HUES48 (cell line): Measurements from ENCODE around the gene PDZRN3.

Source experiments
- H3K27ac ChIP-seq: one replicate; pipeline ENCODE4 v1.7.0; 2013; ENCODE audit warnings: low read depth, low read length, inconsistent platforms
- H3K27me3 ChIP-seq: 2 replicates; pipeline ENCODE4 v1.6.1; 2013; ENCODE audit warnings: mild to moderate bottlenecking, low read length; ENCODE audit not compliant: control insufficient read depth, insufficient read depth
- H3K36me3 ChIP-seq: 2 replicates; pipeline ENCODE4 v1.6.1; 2013; ENCODE audit warnings: low read length; ENCODE audit not compliant: control insufficient read depth, insufficient read depth
- H3K4me1 ChIP-seq: 2 replicates; pipeline ENCODE4 v1.6.1; 2013; ENCODE audit warnings: mild to moderate bottlenecking, low read length; ENCODE audit not compliant: control insufficient read depth, insufficient read depth
- H3K4me3 ChIP-seq: 2 replicates; pipeline ENCODE4 v1.5.1; 2013; ENCODE audit warnings: mild to moderate bottlenecking, low read depth, low read length
- H3K9ac ChIP-seq: 2 replicates; pipeline ENCODE4 v1.6.1; 2013; ENCODE audit warnings: mild to moderate bottlenecking, low read depth, low read length, moderate library complexity
- H3K9me3 ChIP-seq: 2 replicates; pipeline ENCODE4 v1.6.1; 2013; ENCODE audit warnings: low read length; ENCODE audit not compliant: control insufficient read depth, insufficient read depth

The PDZRN3 gene

DNA sequence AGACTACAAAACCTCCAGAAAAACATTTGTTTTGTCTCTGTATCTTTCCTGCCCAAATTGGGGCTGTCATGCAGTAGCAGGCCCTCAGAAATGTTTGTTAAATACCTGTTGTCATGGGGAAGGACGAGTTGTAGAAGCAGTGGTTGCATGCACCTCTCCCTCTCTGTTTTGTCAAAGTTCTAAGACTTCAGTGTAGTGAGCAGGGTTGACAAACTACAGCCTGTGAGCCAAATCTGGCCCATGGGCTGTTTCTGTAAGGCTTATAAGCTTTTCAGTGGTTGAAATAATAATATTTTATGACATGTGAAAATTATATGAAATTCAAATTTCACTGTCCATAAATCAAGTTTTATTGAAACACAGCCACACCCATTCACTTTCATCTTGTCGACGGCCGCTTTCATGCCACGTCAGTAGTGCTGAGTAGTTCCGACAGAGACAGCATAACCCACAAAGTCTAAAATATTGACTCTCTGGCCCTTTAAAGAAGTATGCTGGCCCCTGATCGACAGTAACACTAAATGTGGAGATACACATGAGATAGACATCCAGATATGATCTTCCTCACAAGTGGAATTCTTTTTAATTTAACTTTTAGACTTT, 102.9 kb downstream of the PDZRN3 start:
- Histone ChIP-seq H3K9me3 (no peaks in the 10 kb centered on the region), H3K27ac (no peak overlapping the region), H3K27me3 (no peaks in the 10 kb centered on the region), H3K9ac (no peak overlapping the region), H3K4me3 (no peak overlapping the region), H3K4me1 (peaks cover 7% of the 10 kb centered on the region; the same call in 1 of the 2 replicates), H3K36me3 (no peaks in the 10 kb centered on the region)

DNA sequence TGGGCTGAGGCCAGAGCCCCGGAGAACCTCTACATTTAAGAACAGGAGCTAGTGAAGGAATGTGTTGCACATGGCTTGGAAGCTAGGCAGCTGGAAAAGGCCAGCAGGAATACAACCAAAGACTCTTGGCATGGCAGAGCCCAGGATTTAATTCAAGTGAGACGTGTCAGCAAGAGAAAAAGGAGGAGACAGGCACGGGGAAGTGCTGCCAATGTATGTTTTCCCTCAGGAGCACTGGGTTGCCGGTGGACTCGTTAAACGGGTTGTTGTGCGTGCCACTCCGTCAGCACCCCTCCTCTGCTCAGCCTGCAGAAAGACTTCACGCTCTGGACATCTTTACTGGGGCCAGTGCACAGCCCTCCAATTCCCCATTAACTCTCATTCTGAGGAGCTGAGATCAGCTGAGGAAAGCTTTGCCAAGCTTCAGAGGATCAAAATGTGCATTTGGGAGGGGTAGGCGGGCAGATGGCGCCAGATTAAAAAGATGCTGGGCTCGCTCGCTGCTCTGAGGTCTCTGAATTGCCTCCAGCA, 103.7 kb downstream of the PDZRN3 start:
- no peaks in the 10 kb centered on the region for H3K9me3 ChIP-seq
- peaks cover 7% of the 10 kb centered on the region; the same call in 1 of the 2 replicates for H3K4me1 ChIP-seq
- H3K27me3 ChIP-seq = no peaks in the 10 kb centered on the region
- no peak overlapping the region for H3K4me3 ChIP-seq
- no peaks in the 10 kb centered on the region for H3K36me3 ChIP-seq
- no peak overlapping the region for H3K27ac ChIP-seq
- H3K9ac ChIP-seq = no peak overlapping the region

DNA sequence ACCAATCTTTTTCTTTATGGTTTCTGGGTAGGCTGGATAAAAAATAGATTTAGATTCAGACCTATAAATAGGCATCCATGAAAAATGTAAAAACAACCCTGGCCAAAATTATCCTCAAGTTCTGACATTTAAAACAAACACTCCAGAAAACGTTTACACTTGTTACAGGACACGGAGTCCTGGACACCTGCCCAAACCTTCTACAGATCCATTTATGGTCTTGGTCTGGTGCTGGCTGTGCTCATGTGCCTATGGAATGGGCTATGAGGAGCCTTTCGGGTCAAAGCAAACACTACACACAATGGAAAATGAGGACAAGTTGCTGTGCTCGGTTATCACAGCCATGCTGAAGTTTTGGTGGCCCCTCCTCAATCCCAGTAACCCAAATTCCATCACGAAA, 108.1 kb downstream of the PDZRN3 start:
- no peak overlapping the region for H3K4me3 ChIP-seq
- H3K27me3 ChIP-seq = peaks cover 33% of the 10 kb centered on the region
- no peak overlapping the region for H3K27ac ChIP-seq
- no peaks in the 10 kb centered on the region for H3K9me3 ChIP-seq
- peaks cover 10% of the 10 kb centered on the region for H3K4me1 ChIP-seq
- no peak overlapping the region for H3K9ac ChIP-seq
- no peaks in the 10 kb centered on the region for H3K36me3 ChIP-seq

DNA sequence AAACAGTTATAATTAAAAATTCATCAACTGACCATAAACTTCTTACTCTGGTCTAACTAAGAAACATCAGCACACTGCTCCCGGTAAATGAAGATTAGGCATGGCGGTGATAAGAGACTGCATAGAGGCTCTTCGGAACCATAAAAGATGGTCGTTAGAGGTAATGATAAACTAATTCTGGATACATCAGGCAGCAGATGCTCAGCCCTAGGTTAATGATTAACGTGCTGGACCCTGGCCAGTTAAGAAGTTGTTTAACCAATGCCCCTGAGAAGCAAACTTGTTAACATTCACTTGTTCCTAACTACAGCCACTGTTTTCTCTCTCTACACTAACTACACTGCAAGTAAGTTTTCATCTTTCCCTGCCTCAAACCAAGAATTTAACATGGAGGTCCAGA, 111.5 kb downstream of the PDZRN3 start:
- peaks cover 57% of the 10 kb centered on the region for H3K27me3 ChIP-seq
- peaks cover 36% of the 10 kb centered on the region for H3K4me1 ChIP-seq
- H3K36me3 ChIP-seq = no peaks in the 10 kb centered on the region

DNA sequence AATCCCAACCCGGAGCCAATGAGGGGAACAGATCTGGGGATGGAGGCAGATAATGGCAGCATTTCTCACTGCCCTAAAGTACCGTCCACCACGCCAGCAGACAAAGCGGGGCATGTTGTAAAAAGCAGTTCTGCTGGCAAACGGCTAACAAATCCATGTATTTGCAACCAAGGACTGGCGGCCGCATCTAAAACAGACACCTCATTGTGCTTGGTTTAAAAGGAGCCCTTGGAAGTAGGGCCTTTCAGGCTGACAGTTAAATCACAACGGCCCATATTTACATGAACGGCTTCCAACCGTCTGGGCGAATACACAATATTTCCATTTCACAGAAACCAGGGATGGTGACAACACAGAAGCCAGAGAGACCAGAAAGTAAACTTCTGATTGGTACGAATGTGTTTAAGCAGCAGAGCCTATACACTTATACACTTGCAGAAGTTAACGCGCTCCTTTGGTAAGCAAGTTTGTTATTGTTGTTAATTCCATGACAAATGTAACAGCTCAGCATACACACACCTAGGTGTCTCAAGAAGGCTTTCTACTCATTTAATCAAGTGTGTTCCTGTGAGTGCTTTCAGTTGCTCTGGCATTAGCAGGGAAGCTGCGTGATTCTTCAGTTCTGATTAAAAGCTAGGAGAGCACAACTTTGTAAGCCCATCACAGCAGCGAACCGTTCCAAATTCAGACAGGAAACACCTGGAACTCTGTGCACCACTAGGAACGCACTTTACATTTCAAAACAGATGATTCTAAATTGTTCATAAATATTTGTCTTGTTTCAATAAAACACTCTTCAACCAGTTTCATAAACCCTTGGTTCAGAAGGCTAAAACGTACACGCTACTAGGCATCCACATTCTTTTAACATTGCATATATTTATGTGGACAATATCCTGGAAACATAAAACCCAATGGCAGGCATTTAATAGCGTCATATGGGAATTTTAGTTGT, 112.9 kb downstream of the PDZRN3 start:
- H3K27ac ChIP-seq = peak overlapping the region; percentile 40
- no peak overlapping the region for H3K9ac ChIP-seq
- H3K27me3 ChIP-seq = peaks cover 57% of the 10 kb centered on the region

More for the DNA sequence above, 111.5 kb downstream of the PDZRN3 start:
- H3K9ac ChIP-seq = no peak overlapping the region
- H3K9me3 ChIP-seq = no peaks in the 10 kb centered on the region
- H3K27ac ChIP-seq = no peak overlapping the region
- H3K4me3 ChIP-seq = no peak overlapping the region

DNA sequence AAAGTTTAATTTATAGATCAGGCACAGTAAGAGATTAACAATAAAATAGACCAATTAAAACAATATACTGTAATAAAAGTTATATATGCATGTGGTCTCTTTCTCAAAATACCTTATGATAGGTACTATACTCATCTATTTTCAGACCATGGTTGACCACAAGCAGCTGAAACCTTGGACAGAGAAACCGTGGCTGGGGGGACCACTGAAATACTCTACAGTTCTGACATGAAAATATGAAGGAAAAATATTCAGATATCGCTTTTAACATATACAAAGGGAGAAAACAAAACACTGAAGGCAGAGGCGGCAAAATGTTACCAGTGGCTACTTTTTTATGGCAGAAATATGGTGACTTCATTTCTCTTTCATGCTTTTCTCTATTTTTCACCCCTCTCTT, 114.0 kb downstream of the PDZRN3 start:
- H3K9me3 ChIP-seq = no peaks in the 10 kb centered on the region
- no peaks in the 10 kb centered on the region for H3K36me3 ChIP-seq
- peaks cover 57% of the 10 kb centered on the region for H3K27me3 ChIP-seq
- H3K27ac ChIP-seq = no peak overlapping the region
- H3K9ac ChIP-seq = no peak overlapping the region
- no peak overlapping the region for H3K4me3 ChIP-seq
- H3K4me1 ChIP-seq = peaks cover 36% of the 10 kb centered on the region

More for the DNA sequence above, 112.9 kb downstream of the PDZRN3 start:
- Histone ChIP-seq H3K36me3 (no peaks in the 10 kb centered on the region), H3K4me1 (peaks cover 36% of the 10 kb centered on the region), H3K4me3 (peak overlapping the region; percentile 8; the same call in 1 of the 2 replicates), H3K9me3 (no peaks in the 10 kb centered on the region)

DNA sequence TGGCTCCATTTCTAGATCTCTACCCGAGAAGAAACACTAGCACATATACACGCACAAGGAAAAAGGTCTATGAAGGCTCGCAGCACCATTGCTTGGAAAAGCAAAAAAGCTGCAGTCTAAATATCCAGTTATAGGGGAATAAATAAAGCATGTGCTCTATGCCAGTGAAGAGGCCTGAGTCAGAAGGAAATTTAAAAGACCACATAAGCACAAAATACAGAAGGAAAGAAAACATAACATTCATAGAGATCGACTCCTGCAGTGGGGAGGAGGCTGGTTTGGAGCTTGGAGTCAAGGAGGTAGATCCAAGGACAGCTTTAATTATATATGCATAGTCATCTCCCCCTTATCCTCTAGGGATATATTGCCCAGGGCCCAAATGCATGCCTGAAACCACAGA, 114.4 kb downstream of the PDZRN3 start:
- H3K36me3 ChIP-seq = no peaks in the 10 kb centered on the region
- peaks cover 57% of the 10 kb centered on the region for H3K27me3 ChIP-seq
- H3K9me3 ChIP-seq = no peaks in the 10 kb centered on the region
- H3K27ac ChIP-seq = no peak overlapping the region
- H3K4me3 ChIP-seq = no peak overlapping the region
- H3K9ac ChIP-seq = no peak overlapping the region
- peaks cover 36% of the 10 kb centered on the region for H3K4me1 ChIP-seq

DNA sequence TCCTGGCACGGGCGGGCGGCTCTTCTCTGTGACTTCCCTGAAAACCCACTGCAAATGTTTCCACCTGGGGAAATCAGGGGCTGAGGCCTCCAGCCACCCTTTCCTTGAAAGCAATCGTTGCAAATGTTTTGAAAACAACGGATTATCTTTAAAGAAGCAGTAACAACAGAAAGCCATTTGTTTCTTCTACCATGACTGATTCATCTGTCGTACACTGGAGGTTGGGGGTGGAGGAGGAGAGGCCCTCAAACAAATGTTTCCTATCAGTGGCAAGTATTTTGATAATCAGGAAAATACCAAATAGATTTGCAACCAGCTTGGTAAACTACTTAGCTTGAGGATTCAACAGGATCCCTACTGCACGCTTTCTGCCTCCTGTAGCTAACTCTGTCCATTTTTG, 114.9 kb downstream of the PDZRN3 start:
- Histone ChIP-seq H3K4me3 (no peak overlapping the region), H3K27me3 (peaks cover 56% of the 10 kb centered on the region), H3K27ac (no peak overlapping the region), H3K9ac (no peak overlapping the region), H3K9me3 (no peaks in the 10 kb centered on the region), H3K36me3 (no peaks in the 10 kb centered on the region), H3K4me1 (peaks cover 36% of the 10 kb centered on the region)

DNA sequence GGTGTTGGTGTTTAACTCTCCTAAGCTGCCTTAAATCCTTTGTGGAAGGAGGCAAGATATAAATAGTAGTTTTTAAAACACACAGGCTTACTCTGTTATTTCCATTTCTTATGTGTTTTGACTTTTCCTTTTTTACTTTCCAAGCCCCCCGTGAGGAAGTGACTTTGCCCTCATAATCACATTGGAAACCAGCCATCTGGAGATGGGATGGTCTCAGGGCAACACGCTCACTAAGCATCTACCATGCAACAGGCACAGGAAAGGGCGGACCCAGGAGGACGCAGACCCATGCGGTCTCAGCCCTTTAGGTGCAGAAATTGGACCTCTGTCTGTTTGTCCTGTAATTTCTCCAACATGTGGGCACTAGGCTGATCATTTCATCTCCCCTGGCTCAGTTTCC, 115.7 kb downstream of the PDZRN3 start:
- Histone ChIP-seq H3K4me1 (peaks cover 36% of the 10 kb centered on the region), H3K27ac (no peak overlapping the region), H3K36me3 (no peaks in the 10 kb centered on the region), H3K9me3 (no peaks in the 10 kb centered on the region), H3K27me3 (peaks cover 49% of the 10 kb centered on the region), H3K4me3 (no peak overlapping the region), H3K9ac (no peak overlapping the region)

DNA sequence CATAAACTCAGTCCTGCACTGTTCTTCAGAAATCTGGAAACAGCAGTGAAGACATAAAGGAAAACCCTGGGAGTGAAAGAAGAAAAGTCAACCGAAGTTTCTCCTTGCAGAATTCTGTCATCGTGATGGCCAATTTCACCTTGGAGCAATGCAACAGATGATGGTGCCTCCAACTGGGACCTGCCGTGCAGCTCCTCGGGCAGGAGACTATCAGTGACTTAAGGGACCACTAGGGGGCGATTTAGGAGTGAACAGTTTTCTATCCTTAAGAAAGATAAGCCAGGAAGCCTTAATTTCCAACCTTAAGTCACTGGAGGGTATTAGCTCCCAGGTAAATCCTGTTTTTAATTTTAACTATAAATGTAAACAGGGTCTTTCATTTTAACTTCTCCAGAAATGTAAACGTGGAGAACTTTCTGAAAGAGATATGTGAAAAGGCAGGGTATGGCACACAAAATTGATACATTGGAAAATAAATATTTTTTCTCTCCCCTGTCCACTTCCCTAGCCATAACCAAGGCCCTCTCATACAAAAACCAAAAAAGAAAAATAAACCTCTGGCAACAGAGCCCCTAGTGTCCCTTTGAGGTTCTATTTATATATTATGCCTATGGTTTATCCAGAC, 116.3 kb downstream of the PDZRN3 start:
- Histone ChIP-seq H3K9me3 (no peaks in the 10 kb centered on the region), H3K27me3 (peaks cover 42% of the 10 kb centered on the region), H3K27ac (no peak overlapping the region), H3K4me1 (peaks cover 36% of the 10 kb centered on the region), H3K9ac (no peak overlapping the region), H3K4me3 (no peak overlapping the region), H3K36me3 (no peaks in the 10 kb centered on the region)
